Measurements from ENCODE around the gene PACS2. TPM values are rescaled to one million over a fixed set of nuclear protein-coding genes. Genes with fewer than 3 reads are reported as not detected.

The PACS2 gene
- total RNA-seq, 1 experiment from 2014 or later: 72.5 TPM

DNA sequence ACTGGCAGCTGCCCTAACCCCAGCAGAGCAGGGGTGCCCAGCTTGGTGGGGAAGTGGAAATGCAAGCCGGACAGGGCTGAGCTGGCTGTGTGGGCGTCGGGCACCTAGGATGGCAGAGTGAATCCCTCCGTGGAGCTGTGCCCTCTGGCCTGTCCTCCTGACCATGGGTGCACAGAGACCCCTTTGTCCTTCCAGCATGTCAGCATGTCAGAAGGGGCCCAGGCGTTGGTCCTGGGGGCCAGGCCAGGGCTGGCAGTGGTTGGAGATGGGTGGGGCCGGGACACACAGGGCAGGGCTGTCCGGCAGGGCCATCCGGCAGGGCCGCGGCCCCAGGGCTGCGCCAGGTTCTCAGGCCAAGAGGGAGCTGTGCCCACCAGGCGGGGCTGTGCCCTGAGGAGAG is 75.0 kb downstream of the PACS2 start:
- Histone ChIP-seq H3K23me2 (ENCODE audit: insufficient read length, low read depth, low read length, poor library complexity, severe bottlenecking) (no peaks in the 10 kb centered on the region), H3K9ac (ENCODE audit: extremely low read depth, insufficient read length, low read length) (no peak overlapping the region), H3K4ac (ENCODE audit: low read depth, low read length) (no peak overlapping the region), H2BK12ac (ENCODE audit: insufficient read length, low read depth, low read length) (no peak overlapping the region), H2BK20ac (ENCODE audit: low read depth, low read length, poor library complexity, severe bottlenecking) (no peak overlapping the region), H3K23ac (ENCODE audit: insufficient read length, low read depth, low read length) (no peak overlapping the region), H3T11ph (ENCODE audit: low read length) (no peak overlapping the region), H3K79me1 (ENCODE audit: insufficient read depth, low read depth, low read length, poor library complexity, severe bottlenecking) (no peaks in the 10 kb centered on the region), H2BK5ac (ENCODE audit: insufficient read length, low read length) (no peak overlapping the region), H2AK5ac (ENCODE audit: insufficient read length, low read length) (no peak overlapping the region), H3K18ac (ENCODE audit: insufficient read length, low read depth, low read length) (no peak overlapping the region), H3K14ac (ENCODE audit: insufficient read depth, low read length) (no peak overlapping the region), H2AFZ (ENCODE audit: low read length) (no peak overlapping the region), H4K8ac (replicated peaks; ENCODE audit: insufficient read length, low read depth, low read length) (no peak overlapping the region), H3K27me3 (ENCODE audit: insufficient read depth, low read length) (no peaks in the 10 kb centered on the region), H4K20me1 (ENCODE audit: control insufficient read depth, insufficient read depth, insufficient read length) (no peaks in the 10 kb centered on the region), H4K5ac (ENCODE audit: insufficient read length, low read depth, low read length) (no peak overlapping the region), H3K4me2 (ENCODE audit: insufficient read depth, insufficient read length, low read length) (no peak overlapping the region), H3K9me3 (ENCODE audit: control insufficient read depth, low read depth, low read length) (no peaks in the 10 kb centered on the region), H4K91ac (ENCODE audit: insufficient read length, low read depth, low read length) (no peak overlapping the region), H3K56ac (ENCODE audit: insufficient read length, low read depth, low read length) (no peak overlapping the region), H3K4me1 (ENCODE audit: insufficient read depth, low read length) (no peaks in the 10 kb centered on the region), H3K27ac (ENCODE audit: insufficient read length, low read depth, low read length) (no peak overlapping the region), H2BK120ac (ENCODE audit: low read depth, low read length, poor library complexity, severe bottlenecking) (no peak overlapping the region), H2BK15ac (ENCODE audit: low read depth, low read length) (no peak overlapping the region), H3K79me2 (ENCODE audit: insufficient read depth, low read length) (no peaks in the 10 kb centered on the region)
- TF ChIP-seq, protein P1, sequence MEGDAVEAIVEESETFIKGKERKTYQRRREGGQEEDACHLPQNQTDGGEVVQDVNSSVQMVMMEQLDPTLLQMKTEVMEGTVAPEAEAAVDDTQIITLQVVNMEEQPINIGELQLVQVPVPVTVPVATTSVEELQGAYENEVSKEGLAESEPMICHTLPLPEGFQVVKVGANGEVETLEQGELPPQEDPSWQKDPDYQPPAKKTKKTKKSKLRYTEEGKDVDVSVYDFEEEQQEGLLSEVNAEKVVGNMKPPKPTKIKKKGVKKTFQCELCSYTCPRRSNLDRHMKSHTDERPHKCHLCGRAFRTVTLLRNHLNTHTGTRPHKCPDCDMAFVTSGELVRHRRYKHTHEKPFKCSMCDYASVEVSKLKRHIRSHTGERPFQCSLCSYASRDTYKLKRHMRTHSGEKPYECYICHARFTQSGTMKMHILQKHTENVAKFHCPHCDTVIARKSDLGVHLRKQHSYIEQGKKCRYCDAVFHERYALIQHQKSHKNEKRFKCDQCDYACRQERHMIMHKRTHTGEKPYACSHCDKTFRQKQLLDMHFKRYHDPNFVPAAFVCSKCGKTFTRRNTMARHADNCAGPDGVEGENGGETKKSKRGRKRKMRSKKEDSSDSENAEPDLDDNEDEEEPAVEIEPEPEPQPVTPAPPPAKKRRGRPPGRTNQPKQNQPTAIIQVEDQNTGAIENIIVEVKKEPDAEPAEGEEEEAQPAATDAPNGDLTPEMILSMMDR (conservative IDR thresholded peaks at IDR 0.05): no peak
- H3K27ac Mint-ChIP-seq: no peak overlapping the region
- no peak overlapping the region for H3K4me3 Mint-ChIP-seq
- WGBS (ENCODE audit: extremely low coverage, insufficient read length, low lambda C conversion rate): no CpG with 5 or more reads among the region's 12 CpGs
- no peaks in the 10 kb centered on the region for H3K9me3 Mint-ChIP-seq
- H3K36me3 Mint-ChIP-seq (ENCODE audit: insufficient read depth in 1 of 3, low read depth in 3 of 3): peaks cover 2 to 6% (median 5%) of the 10 kb centered on the region in 3 experiments; a peak in 5 of 7 replicates
- peaks cover 1% of the 10 kb centered on the region; the same call in 1 of the 2 replicates for H3K27me3 Mint-ChIP-seq (ENCODE audit: low read depth)
- no peaks in the 10 kb centered on the region for H3K4me1 Mint-ChIP-seq
- no peak for DNase-seq
